ENCODE measurements around the gene EIF4H. TPM values are rescaled to one million over a fixed set of nuclear protein-coding genes. Genes with fewer than 3 reads are reported as not detected.

Gene EIF4H
- polyA plus RNA-seq, 1 donor (not counting 4 experiments of a cell fraction or from before 2014, with no cell fraction given) = 340 TPM

GRCh38 chr7:74197449-74198124 lies 23.4 kb downstream of the EIF4H start:
- no peak for FAIRE-seq
- Histone ChIP-seq H3K9me3 (ENCODE audit: control insufficient read depth, low read depth, low read length) (no peaks in the 10 kb centered on the region), H3K9me1 (ENCODE audit: control insufficient read depth, extremely low read depth, insufficient read depth, low read length) (no peaks in the 10 kb centered on the region), H4K20me1 (ENCODE audit: control insufficient read depth, extremely low read depth, insufficient read depth, low read length) (no peaks in the 10 kb centered on the region), H3K79me2 (ENCODE audit: control insufficient read depth, insufficient read depth, low read length) (peaks cover 8% of the 10 kb centered on the region), H3K4me1 (ENCODE audit: control insufficient read depth, extremely low read depth, insufficient read depth, low read length) (peaks cover 4% of the 10 kb centered on the region), H3K9ac (ENCODE audit: control insufficient read depth, extremely low read depth, insufficient read depth, low read length) (no peak overlapping the region), H3K4me2 (ENCODE audit: control insufficient read depth, extremely low read depth, insufficient read depth, low read depth, low read length) (no peak overlapping the region), H2AFZ (ENCODE audit: control insufficient read depth, low read length) (no peak overlapping the region), H3K36me3 (ENCODE audit: control insufficient read depth in 2 of 2, extremely low read depth in 1 of 2, insufficient read depth in 2 of 2, low read length in 2 of 2) (peaks cover 17 to 31% of the 10 kb centered on the region in 2 experiments), H3K27me3 (ENCODE audit: control insufficient read depth, extremely low read depth, insufficient read depth, low read length) (no peaks in the 10 kb centered on the region), H3K27ac (ENCODE audit: control insufficient read depth, insufficient read depth, low read length) (no peak overlapping the region), H3K4me3 (ENCODE audit: control insufficient read depth in 2 of 3, extremely low read depth in 1 of 3, insufficient read depth in 2 of 3, low read depth in 1 of 3, low read length in 3 of 3) (no peak overlapping the region)
- DNase-seq (ENCODE audit: low read depth, low spot score) = no peak
- TF ChIP-seq, protein P1, sequence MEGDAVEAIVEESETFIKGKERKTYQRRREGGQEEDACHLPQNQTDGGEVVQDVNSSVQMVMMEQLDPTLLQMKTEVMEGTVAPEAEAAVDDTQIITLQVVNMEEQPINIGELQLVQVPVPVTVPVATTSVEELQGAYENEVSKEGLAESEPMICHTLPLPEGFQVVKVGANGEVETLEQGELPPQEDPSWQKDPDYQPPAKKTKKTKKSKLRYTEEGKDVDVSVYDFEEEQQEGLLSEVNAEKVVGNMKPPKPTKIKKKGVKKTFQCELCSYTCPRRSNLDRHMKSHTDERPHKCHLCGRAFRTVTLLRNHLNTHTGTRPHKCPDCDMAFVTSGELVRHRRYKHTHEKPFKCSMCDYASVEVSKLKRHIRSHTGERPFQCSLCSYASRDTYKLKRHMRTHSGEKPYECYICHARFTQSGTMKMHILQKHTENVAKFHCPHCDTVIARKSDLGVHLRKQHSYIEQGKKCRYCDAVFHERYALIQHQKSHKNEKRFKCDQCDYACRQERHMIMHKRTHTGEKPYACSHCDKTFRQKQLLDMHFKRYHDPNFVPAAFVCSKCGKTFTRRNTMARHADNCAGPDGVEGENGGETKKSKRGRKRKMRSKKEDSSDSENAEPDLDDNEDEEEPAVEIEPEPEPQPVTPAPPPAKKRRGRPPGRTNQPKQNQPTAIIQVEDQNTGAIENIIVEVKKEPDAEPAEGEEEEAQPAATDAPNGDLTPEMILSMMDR (optimal IDR thresholded peaks at IDR 0.05 in 1 of 3, IDR thresholded peaks at IDR 0.05 in 1 of 3, conservative IDR thresholded peaks at IDR 0.05 in 1 of 3; ENCODE audit: extremely low read depth in 1 of 3, insufficient read depth in 2 of 3, low read length in 3 of 3) = no peak
- TF ChIP-seq EZH2 (IDR thresholded peaks at IDR 0.05; ENCODE audit: low read length) = no peak
- dilution Hi-C loops (cut with MboI; ENCODE audit: extremely low pct_ligation_motif_present, low sequenced_read_pairs) = no loop called here

DNA sequence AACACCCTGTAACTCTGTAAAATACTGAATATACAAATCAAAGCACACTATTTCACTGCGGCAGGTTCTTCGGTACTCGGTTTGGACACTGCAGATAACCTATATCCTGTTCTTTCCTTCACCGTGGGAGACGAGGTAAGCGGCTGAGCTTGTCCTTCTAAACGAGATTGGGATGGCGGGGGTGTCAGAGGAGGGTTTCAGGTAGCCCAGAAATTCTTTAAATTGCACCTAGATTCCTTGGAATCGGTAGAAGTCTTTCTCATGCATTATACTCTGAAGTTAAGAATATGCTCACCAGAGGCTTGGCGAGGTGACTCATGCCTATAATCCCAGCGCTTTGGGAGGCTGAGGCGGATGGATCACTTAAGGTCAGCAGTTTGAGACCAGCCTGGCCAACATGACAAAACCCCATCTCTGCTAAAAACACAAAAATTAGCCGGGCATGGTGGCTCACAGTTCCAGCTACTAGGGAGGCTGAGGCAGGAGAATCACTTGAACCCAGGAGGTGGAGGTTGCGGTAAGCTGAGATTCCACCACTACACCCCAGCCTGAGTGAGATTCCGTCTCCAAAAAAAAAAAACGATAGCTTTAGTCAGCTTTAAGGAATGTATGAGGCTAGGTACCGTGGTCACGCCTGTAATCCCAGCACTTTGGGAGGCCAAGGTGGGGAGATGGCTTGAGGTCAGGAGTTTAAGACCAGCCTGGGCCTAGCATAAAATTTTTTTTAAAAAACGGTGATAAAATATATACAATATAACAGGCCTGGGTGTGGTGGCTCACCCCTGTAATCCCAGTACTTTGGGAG lies 25.6 kb downstream of the EIF4H start:
- Histone ChIP-seq H3K27ac (ENCODE audit: control insufficient read depth, insufficient read depth, low read length) (no peak overlapping the region), H3K79me2 (ENCODE audit: control insufficient read depth, insufficient read depth, low read length) (peaks cover under 1% of the 10 kb centered on the region), H3K27me3 (ENCODE audit: control insufficient read depth, extremely low read depth, insufficient read depth, low read length) (no peaks in the 10 kb centered on the region), H3K9me1 (ENCODE audit: control insufficient read depth, extremely low read depth, insufficient read depth, low read length) (no peaks in the 10 kb centered on the region), H3K36me3 (ENCODE audit: control insufficient read depth in 2 of 2, extremely low read depth in 1 of 2, insufficient read depth in 2 of 2, low read length in 2 of 2) (peaks cover 5 to 14% of the 10 kb centered on the region in 2 experiments), H3K4me2 (ENCODE audit: control insufficient read depth, extremely low read depth, insufficient read depth, low read depth, low read length) (no peak overlapping the region), H3K9me3 (ENCODE audit: control insufficient read depth, low read depth, low read length) (no peaks in the 10 kb centered on the region), H3K4me3 (ENCODE audit: control insufficient read depth in 2 of 3, extremely low read depth in 1 of 3, insufficient read depth in 2 of 3, low read depth in 1 of 3, low read length in 3 of 3) (no peak overlapping the region), H4K20me1 (ENCODE audit: control insufficient read depth, extremely low read depth, insufficient read depth, low read length) (no peaks in the 10 kb centered on the region), H3K9ac (ENCODE audit: control insufficient read depth, extremely low read depth, insufficient read depth, low read length) (no peak overlapping the region), H2AFZ (ENCODE audit: control insufficient read depth, low read length) (no peak overlapping the region), H3K4me1 (ENCODE audit: control insufficient read depth, extremely low read depth, insufficient read depth, low read length) (peaks cover 4% of the 10 kb centered on the region)
- dilution Hi-C loops (cut with MboI; ENCODE audit: extremely low pct_ligation_motif_present, low sequenced_read_pairs) = no loop called here
- no peak for FAIRE-seq
- TF ChIP-seq, protein P1 (optimal IDR thresholded peaks at IDR 0.05 in 1 of 3, IDR thresholded peaks at IDR 0.05 in 1 of 3, conservative IDR thresholded peaks at IDR 0.05 in 1 of 3; ENCODE audit: extremely low read depth in 1 of 3, insufficient read depth in 2 of 3, low read length in 3 of 3) = no peak
- TF ChIP-seq EZH2 (IDR thresholded peaks at IDR 0.05; ENCODE audit: low read length) = no peak
- no peak for DNase-seq (ENCODE audit: low read depth, low spot score)

Measured in keratinocyte (primary cell).